Omental fat pad (tissue), 4 donors: ENCODE data around the gene POLD4. TPM values are rescaled to one million over a fixed set of nuclear protein-coding genes. Genes with fewer than 3 reads are reported as not detected.
A peak's percentile ranks its signal among the peaks of the same experiment; 100 is the strongest.

Experiments
- ATAC-seq: fragments of 150-250 bp; one replicate; pipeline ENCODE4 v1.9.1; 2016; ENCODE audit warnings: mild to moderate bottlenecking, moderate library complexity; ENCODE audit not compliant: low FRiP score
- DNase-seq: peaks from one replicate; pipeline ENCODE4 v3.0.0-alpha.2; 2019; ENCODE audit warnings: low spot score
- total RNA-seq, 4 donors: library from RNA; depleted of rRNA; stranded (reverse); fragments of >200 nt; gene quantifications; one replicate each; pipeline ENCODE4 v1.1.0, GENCODE V29; 2016
- TF ChIP-seq, protein P1 (sequence below), 3 donors: fragments of 450-650 bp; IDR thresholded peaks; one replicate each; pipeline ENCODE4 v1.5.1; 2016 to 2017; ENCODE audit warnings: antibody characterized with exemption in 3 of 3, mild to moderate bottlenecking in 3 of 3, moderate library complexity in 2 of 3

POLD4 gene
- total RNA-seq, 4 donors from 2014 or later, result 67.5 to 141 (median 81.9) TPM

DNA sequence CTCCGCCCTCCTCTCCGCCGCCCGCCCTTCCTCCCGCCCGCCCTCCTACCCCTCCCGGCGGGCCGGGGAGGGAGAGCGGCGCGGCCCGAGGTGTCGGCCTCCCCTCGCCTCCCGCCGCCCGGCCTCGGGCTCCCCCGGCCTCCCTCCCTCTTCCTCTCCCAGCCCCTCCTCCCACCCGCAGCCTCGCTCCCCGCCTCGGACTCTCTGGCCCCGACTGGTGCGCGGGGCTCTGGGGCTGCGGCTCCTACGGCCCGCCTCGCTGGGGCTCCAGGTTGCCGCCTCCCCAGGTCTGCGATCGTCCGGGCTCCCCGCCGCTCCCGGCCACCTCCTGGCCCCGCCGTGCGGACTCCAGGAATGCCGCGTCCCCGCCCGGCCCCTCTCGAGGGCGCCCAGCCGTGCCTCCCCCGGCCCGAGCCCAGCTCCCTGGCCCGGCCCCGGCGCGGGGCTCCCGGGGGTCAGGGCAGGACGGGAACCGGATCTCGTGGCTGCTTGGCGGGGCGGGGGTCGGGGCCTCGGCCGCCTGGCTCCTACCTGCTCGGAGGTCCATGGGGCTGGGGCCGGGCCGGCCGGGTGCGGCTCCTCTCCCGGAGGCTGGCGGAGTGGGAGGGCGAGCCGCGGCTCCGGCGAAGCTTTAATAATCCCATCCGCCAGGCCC, 19.8 kb upstream of the POLD4 start, which contains the start of gene CLCF1:
CLCF1 (minus strand) TSS at position 606 of the 655 bp plus-strand sequence; CDS start at position 547, 59 bp downstream.
- ATAC-seq, result peak; percentile 15
- DNase-seq, result no peak
- TF ChIP-seq, protein P1, sequence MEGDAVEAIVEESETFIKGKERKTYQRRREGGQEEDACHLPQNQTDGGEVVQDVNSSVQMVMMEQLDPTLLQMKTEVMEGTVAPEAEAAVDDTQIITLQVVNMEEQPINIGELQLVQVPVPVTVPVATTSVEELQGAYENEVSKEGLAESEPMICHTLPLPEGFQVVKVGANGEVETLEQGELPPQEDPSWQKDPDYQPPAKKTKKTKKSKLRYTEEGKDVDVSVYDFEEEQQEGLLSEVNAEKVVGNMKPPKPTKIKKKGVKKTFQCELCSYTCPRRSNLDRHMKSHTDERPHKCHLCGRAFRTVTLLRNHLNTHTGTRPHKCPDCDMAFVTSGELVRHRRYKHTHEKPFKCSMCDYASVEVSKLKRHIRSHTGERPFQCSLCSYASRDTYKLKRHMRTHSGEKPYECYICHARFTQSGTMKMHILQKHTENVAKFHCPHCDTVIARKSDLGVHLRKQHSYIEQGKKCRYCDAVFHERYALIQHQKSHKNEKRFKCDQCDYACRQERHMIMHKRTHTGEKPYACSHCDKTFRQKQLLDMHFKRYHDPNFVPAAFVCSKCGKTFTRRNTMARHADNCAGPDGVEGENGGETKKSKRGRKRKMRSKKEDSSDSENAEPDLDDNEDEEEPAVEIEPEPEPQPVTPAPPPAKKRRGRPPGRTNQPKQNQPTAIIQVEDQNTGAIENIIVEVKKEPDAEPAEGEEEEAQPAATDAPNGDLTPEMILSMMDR (IDR thresholded peaks at IDR 0.05), result no peak

DNA sequence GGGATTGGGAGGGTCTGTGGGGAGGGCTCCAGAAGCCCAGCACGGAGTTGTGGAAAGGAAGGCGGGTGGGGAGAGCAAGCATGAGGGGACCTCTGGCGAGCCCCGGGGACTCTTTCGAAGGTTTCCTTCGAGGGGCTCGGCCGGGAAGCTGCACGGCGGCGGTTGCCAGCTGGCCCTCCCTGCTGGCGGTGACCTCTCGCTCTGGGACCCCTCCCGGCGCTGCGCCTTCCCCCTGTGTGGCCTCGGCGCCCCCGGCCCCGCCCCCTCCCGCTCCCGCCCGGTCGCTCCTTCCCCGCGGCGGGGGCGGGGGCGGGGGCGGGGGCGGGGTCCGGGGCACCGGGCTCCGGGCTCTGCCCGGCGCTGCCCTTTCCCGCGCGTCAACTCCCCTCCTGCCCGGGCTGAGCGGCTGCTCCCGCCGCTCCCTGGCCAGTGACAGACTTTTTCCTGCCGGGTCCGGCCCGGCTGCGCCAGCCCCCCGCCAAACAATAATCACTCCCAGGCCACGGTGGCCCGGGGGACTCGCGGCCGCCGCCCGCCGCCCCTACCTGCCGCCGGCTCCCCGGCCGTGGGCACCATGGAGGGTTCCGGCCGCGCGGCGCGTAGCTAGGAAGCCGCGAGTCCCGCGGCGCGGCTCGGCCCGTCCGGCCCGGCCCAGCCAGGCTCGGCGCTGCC, 19.1 kb upstream of the POLD4 start:
- DNase-seq (no peak), ATAC-seq (no peak)
- TF ChIP-seq, protein P1 (IDR thresholded peaks at IDR 0.05), result no peak

DNA sequence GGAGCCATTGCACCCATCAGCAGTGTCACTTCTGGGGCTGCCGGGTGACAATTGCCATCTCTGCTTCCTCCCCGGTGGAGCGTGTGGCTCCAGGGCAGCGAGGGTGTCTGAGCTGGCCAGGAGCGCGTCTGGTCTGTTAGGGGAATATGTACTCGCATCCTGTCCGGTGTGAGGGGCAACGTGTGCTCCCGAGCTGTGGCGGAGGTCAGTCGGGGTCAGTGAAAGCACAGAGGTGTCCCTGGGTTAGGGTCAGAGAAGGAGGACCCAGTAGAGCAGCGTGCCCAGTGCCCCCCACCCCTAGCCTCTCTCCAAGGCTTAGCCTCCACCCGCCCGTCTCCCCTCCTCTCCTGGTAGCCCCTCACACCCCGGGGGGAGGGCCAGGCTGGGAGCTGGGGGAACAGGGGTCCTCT, 18.6 kb upstream of the POLD4 start:
- ATAC-seq (no peak), DNase-seq (no peak)
- TF ChIP-seq, protein P1 (IDR thresholded peaks at IDR 0.05), result no peak

DNA sequence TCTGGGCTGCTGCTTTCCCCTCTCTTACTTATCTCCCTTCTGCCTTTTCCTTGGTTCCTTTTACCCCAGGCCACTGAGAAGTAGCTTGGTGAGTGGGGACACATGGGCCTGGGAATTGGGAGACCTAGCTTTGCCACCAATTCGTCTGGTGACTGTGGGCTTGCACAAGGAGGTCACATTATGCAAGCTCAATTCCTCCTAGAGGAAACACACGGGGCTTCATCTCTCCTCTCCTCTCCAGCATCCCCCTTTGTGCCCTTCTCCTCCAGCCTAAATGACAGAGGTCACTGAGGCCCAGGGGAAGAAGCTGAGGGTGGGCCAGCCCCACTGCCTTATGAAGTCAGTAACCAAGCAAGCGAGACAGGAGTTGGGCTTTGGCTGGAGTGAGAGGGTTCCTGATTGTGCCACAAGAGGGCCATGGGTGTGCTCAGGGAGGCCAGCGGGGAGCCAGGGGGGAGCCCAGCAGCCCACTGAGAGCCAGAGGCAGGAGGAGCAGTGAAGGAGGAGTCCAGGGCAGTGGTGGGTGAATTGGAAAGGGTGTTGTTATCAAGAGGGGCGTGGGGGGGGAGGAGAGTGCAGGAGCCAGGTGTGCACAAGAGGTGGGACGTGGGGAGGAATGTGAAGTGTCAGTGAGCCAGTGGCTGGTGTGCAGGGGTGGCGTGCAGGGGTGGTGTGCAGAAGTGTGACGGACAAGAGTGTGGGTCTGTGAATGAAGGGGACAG, 18.0 kb upstream of the POLD4 start:
- ATAC-seq (no peak), DNase-seq (no peak)
- TF ChIP-seq, protein P1 (IDR thresholded peaks at IDR 0.05), result peak in 1 of 3 donors; percentile 7

DNA sequence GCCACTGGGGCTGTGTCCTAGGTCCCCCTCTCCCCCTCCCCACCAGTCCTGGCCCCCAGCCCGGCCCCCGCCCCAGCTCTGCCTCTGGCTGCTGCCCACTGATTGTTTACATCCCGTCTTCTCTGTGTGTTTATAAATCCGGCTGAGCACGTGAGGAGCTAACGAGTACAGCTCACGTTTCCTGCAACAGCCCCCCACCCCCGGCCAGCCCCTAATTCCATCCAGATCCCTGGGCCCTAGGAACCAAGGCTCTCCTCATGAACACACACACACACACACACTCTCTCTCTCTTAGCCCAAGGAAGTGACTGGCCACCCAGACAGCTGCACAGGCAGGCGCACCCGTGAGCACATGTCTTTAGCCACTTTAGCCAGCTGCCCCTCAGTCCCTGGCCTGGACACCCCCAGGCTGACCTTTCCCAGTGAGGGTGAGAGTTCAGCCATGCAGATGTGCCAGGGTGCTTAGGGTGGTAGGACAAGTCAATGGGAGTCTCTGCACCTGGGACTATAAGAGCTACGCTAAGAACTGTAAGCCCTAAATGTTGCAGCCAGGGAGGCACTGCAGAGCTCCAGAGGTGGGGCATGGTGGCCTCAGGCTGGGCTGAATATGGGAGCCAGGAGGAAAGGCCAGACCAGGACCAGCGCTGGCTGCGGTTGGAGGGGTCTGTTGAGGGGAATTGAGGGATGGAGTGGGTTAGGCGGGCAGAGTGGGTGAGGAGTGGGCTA, 17.2 kb upstream of the POLD4 start:
- ATAC-seq (no peak), DNase-seq (no peak)

DNA sequence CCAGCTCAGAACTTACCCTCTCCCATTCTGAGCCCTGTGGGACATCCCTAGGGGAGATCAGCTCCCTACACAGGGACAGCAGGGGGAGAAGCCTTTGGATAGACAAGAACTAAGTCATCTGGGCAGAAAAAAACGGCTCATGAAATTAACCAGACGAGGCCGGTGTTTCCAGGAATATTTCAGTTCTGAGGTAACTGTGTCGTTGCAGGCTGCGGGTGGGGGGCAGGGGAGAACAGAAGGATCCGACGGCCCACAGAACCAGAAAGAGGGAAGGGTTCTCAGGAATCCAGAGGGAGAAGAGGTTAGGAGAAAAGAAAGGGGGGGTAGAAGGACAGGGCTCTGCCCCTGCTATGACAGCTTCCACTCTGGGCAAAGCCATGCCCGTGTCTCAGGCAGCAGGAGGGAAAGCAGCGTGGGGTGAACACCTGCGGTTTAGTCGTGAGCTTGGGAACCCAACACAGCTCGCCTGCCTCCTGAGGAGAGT, 16.5 kb upstream of the POLD4 start:
- TF ChIP-seq, protein P1 (IDR thresholded peaks at IDR 0.05), result no peak
- ATAC-seq, result no peak
- DNase-seq, result no peak

More for the DNA sequence above, 17.2 kb upstream of the POLD4 start:
- TF ChIP-seq, protein P1 (IDR thresholded peaks at IDR 0.05), result no peak
